HG02970 (cell line): Measurements from ENCODE around the gene TBC1D14.

Experiments
- ATAC-seq: cut with Tn5 transposase; IDR thresholded peaks from one replicate; pipeline ENCODE4 v1.9.1; 2021; ENCODE audit warnings: mild to moderate bottlenecking, moderate library complexity, moderate number of reproducible peaks; ENCODE audit not compliant: unreplicated experiment, low FRiP score

Gene TBC1D14

GRCh38 chr4:7016086-7016485 lies 106.5 kb downstream of the TBC1D14 start:
- ATAC-seq = no peak

DNA sequence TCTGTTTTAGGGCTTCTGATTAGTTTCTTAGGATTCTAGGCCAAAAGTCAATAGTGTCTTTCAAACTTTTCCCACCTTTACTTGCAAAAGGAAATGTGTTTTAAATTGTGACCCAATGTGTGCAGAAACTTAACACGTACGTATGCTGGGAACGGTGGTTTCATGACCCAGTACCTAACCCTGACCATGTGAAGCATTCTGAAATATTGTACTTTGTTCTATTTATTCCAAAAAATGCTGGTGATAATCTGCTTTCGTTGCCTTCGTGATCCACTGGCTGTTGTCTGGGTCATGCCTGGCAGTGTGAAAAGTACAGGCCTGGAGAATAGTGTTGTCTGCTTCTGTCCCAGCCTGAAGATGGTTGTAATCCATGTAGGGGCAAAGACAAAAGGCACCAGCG lies 106.9 kb downstream of the TBC1D14 start:
- ATAC-seq = no peak

GRCh38 chr4:7017446-7018048 lies 107.9 kb downstream of the TBC1D14 start:
- ATAC-seq = no peak

DNA sequence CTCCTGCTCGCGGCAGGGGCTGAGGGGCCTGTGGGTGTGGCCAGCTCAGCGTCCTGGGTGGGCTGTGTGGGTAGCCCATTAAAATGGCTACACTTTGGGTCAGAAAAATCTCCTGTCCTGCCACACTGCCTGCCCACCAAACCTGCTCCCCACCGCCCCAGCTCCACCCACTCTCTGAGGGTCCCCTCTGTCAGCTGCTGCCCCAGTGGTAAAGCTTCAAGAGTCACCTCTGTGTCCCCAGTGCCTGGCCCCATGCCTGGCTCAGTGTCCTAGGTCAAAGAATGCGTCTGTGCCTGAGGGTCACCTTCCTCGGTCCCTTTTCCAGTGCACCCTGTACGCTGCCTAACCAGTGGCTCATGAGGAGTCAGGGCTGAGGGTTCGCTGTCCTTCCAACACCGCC lies 108.7 kb downstream of the TBC1D14 start:
- ATAC-seq = no peak

DNA sequence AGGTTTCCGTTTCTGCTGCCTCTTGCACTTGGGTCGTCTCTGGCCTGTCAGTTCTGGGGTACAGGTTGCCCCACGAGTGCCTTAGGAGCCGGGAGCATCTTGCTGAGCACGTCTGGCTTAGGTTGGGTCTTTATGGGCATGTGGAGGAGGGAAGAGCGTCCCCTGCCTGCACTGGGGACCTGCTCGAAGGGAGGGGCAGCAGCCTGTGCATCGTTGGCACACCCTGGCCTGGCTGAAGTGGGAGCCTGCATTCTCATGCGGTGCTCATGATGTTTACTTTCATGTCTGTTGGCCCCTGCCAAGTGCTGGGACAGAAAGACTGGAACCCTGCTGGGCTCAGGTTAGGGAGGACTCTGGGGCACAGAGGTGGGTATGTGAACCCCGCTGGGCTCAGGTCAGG lies 109.7 kb downstream of the TBC1D14 start:
- ATAC-seq = no peak

DNA sequence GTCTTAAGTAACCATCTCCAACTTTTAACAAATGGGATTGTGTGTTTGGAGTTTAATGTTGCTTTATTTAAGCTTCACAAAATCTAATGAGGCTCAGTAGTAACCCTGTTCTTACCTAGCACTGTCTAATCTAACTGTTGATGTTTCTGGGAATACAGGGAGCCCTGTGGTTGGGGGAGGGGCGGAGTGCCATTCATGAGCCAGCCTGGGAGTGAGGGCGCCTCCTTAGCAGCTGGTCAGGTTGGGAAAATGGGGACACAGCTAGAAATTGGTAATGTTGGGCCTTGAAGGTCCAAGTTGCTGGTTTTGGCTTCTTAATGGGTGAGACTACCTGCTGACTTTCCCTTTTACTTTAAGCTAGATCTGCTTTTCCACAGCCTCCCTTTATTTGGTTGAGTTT lies 110.7 kb downstream of the TBC1D14 start:
- ATAC-seq = no peak

DNA sequence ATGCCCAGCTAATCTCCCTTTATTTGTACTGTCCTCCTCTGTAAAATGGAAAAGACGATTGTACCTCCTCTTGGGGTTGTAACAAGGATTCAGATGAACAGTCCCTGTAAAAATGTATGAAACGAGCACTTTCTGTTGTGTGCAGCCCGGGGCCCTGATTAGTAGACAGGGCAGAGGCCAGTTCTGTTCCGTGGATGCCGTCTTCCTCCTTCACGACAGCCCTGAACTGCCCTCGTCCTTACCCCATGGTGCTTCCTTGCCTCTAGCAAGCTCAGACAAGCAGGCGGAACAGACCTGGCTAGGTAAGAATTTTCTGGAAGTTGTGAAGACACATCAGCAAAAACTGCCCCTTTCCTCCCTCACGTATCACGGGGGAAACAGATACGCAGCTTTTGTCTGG lies 111.2 kb downstream of the TBC1D14 start:
- no peak for ATAC-seq

- no peak for ATAC-seq
Observed at GRCh38 chr4:7021355-7021754, 111.7 kb downstream of the TBC1D14 start.

DNA sequence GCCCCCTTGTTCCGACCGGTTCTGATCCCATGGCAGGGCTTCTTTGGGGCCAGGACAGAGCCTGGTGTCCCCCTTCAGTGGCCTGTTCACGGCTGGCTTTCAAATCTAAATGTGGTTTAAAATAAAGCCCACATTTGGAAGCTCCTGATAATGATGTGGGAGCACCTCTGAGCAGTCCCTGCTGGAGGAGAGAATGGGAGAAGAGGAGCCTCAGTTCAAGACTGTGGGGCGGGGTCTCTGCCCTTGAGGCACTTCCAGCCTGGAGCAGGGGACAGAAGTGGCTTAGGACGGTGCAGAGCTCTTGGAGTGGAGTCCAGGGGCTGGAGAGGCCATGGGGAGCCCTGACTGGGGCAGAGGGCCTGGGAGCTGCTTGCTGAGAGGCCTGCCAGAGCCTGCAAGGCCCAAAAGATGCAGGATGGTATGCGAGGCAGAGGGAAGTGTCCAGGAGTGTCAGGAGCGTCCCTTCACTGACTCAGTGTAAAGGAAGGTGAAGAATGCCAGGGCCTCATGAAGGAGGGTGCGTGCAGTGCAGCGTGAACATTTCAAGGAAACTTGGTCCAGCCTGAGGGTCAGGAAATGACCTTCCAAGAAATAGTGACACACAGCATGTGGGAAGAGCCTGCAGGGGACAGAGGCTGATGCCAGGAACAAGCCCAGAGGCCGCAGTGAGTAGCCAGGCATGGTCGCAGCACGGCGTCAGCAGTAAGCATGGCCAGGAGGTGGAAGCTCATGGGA lies 112.5 kb downstream of the TBC1D14 start:
- no peak for ATAC-seq

- ATAC-seq = no peak
Observed at GRCh38 chr4:7023486-7023885, 113.9 kb downstream of the TBC1D14 start.

- ATAC-seq = no peak
Observed at GRCh38 chr4:7023901-7024300, 114.3 kb downstream of the TBC1D14 start.

- no peak for ATAC-seq
Observed at GRCh38 chr4:7024336-7024890, 114.8 kb downstream of the TBC1D14 start.

- ATAC-seq = no peak
Observed at GRCh38 chr4:7025040-7025602, 115.5 kb downstream of the TBC1D14 start.

DNA sequence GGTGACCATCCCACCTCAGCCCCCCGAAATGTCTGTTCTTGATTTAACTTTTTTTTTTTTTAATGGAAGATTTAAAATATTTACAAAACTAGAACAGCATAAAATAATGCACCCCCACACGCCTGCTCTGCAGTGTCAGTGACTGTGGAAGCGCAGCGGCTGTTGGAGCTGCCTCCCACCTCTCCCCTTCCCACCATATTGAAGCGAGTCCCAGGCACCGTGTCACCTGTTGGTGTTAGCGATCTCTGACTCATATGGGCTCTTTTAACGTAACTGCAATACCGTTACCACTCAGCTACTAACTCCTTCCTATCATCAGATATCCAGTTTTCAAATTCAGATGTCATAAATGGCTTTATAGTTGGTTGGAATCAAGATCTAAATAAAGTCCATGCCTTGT lies 116.5 kb downstream of the TBC1D14 start:
- ATAC-seq = no peak

GRCh38 chr4:7027284-7027683 lies 117.7 kb downstream of the TBC1D14 start:
- ATAC-seq = no peak

DNA sequence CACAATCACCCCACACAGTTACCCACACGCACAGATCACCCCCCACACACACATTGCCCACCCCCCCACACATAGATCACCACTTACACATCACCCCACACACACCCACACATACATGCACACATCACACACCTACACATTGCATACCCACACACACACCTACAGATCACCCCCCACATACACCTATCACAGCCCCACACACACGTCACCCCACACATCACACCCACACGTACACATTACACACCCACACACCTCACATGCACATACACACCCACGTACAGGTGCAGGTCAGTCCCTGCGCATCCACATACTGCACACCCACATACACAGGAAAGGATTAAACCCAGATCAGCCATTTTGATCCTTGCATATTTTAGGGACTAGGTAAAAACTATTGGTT lies 118.3 kb downstream of the TBC1D14 start:
- ATAC-seq = no peak

GRCh38 chr4:7029212-7029611 lies 119.6 kb downstream of the TBC1D14 start:
- no peak for ATAC-seq

- ATAC-seq = no peak
Observed at GRCh38 chr4:7029921-7030320, 120.3 kb downstream of the TBC1D14 start.

DNA sequence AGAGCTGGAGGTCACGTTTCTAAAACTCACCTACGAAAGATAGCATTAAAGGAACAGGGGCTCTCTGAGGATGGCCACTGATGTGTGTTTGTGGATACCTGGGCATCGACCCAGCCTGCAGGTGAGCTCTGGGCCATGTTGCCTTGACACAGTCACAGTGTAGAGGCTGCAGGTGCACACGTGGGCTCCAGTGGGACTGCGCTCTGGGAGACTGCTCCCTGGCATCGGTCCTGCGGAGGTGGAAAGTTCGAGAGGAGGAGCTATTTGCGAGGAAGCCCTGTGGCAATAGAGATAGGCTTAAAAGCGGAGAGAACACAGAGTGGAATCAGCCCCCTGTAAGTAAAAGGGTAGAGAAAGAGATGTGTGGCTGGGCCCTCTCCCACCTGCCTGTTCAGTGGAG lies 121.2 kb downstream of the TBC1D14 start:
- no peak for ATAC-seq

- ATAC-seq = no peak
Observed at GRCh38 chr4:7031558-7032449, 122.2 kb downstream of the TBC1D14 start.

- ATAC-seq = no peak
Observed at GRCh38 chr4:7032596-7032995, 123.0 kb downstream of the TBC1D14 start.
